Jurkat, Clone E6-1 (cell line): ENCODE data around the gene TMCO4.
"Not testable (repeated sequence)": the region's sequence is repeated elsewhere in the genome, so short reads cannot be mapped to it uniquely, and the experiment has no call there.

Source experiments
- DNase-seq: peaks from one replicate; pipeline ENCODE4 v3.0.0-alpha.2; 2011; ENCODE audit warnings: low read depth, low spot score
- H3K4me3 ChIP-seq: 2 replicates; pipeline ENCODE4 v1.5.1; 2011; ENCODE audit warnings: mild to moderate bottlenecking, low read length, control low read depth, moderate library complexity

The TMCO4 gene

DNA sequence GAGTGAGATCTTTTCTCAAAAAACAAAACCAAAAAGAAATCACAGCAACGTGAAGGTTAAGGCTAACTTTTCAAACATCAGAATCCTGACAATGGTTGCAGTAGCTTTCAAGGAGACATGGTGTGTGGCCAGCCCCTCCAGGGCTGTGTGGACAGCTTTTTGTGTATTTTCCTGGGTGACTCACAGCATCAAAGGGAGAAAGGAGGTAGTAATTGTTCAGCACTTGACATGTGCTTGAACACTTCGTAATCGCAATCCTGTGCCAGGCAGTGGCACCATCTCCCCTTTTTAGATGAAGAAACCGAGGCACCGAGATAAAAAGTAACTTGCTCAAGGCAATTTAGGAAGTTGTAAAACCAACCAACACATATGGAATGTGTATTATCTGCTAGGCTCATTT, 145.3 kb downstream of the TMCO4 start:
- H3K4me3 ChIP-seq, result no peak overlapping the region
- no peak for DNase-seq

DNA sequence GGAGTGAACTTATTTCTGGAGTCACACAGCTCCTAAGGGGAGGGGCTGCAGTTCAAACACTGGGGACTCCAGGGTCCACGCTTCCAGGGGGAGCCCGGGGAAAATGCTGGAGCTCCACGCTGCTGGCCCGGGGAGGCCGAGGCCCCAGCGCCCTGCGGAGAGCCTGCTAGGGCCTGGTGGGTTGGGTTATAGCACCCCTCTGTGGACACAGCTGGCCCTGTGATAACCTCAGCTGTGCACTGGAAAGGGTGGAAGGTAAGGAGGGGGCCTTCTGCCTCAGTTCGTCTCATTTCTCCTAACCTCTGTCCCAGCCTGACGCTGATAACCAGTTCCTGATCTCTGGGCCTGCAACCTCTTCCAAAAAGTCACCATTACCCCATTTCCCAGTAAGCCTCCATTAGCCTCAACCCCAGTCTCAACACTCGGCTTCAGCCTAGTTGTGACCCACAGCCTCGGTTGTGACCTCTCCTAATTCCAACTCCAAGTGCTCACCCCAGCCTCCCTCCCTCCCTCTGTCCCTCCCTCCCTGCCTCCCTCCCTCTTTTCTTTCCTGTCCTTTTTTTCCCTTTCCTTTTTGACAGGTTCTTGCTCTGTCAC, 148.5 kb downstream of the TMCO4 start:
- H3K4me3 ChIP-seq, result no peak overlapping the region
- peak; percentile 26 for DNase-seq

DNA sequence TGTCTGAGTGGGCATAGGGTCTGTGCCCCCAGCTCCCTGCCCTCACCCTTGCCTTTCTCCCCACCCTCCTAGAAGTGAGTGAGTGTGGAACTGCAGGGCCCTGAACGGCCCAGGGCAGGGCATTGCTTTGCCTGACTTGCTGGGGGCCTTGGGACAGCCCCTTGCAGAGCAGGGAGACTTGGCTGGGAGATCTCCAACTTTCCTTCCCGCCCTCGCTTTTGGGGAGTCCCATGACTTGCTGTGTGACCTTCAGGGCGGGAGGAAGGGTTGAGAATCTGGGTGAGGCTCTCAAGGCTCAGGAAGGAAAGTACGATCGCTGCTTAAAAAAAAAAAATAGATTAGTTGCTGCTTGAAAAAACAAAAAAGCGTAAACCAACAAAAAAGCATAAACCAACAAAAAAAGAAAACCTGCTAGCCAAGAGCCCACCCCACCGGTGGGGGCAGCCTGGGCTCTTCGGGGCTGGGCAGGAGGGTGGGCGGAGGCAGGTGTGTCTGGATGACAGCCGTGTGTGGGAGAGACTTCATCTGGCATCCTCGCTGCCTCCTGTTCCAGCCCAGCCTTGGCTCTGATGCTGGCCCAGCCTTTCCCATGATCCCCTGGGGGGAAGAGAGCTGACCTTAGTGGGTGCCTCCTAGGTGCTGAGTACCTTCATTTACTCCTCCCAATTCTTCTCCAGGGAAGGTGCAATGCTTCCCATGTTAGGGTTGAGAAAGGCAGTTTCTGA, 149.1 kb downstream of the TMCO4 start:
- DNase-seq, result no peak
- no peak overlapping the region for H3K4me3 ChIP-seq

DNA sequence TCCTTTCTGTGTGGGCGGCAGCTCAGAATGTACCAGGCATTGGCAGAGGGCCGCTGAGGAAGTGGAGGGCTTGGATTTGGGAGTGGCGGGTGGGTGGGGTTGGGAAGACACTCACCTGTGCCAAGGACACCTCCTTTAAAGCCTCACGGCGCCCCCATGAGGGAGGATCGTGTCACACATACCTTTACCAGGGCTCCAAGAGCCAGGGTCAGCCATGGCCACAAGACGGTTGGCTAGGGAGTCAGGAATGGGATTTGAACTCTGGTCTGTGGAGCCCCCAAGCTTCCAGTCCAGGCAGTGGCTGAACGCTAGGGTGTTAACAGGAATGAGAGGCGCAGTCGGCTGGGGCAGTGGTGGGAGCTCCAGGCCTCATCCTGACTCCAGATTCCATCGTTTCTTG, 151.0 kb downstream of the TMCO4 start:
- no peak for DNase-seq
- H3K4me3 ChIP-seq, result no peak overlapping the region

DNA sequence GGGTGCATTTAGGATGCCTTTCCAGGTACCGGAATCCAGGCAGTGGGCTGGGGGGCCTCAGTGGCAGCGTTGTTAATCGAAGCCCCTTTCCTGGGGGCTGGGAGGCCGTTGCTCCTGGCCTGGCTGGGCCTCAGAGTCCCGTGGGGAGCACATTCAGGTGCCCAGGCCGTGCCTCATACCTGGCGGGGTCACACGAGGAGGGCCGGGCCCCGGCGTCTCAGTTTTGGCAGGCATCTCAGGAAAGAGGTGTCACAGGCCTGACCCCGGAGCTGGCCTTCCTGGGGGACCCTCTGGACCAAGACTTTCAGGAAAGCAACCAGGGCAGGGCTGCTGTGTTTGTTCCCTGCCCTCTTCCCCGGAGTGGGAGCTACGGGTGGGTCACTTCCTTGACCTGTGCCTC, 151.5 kb downstream of the TMCO4 start:
- H3K4me3 ChIP-seq, result no peak overlapping the region

DNA sequence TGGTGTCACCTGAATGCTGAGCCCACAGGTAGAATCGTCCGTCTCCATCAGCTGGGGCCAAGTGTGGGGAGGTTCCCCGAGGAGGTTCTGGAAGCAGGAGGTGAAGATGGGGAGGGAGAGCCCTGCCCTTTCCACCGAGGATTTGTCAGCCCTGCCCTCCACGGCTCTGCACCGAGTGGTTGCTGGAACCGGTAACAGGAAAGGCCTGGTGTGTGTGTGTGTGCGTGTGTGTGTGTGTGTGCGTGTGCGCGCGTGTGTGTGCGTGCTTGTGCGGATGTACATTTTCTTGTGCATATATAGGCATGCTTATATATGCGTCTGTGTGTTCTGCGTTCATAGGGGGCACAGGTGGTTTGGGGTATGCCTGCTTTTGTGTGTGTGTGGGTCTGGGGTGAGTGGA, 152.1 kb downstream of the TMCO4 start:
- no peak for DNase-seq
- no peak overlapping the region for H3K4me3 ChIP-seq

More for the DNA sequence above, 151.5 kb downstream of the TMCO4 start:
- DNase-seq, result no peak

DNA sequence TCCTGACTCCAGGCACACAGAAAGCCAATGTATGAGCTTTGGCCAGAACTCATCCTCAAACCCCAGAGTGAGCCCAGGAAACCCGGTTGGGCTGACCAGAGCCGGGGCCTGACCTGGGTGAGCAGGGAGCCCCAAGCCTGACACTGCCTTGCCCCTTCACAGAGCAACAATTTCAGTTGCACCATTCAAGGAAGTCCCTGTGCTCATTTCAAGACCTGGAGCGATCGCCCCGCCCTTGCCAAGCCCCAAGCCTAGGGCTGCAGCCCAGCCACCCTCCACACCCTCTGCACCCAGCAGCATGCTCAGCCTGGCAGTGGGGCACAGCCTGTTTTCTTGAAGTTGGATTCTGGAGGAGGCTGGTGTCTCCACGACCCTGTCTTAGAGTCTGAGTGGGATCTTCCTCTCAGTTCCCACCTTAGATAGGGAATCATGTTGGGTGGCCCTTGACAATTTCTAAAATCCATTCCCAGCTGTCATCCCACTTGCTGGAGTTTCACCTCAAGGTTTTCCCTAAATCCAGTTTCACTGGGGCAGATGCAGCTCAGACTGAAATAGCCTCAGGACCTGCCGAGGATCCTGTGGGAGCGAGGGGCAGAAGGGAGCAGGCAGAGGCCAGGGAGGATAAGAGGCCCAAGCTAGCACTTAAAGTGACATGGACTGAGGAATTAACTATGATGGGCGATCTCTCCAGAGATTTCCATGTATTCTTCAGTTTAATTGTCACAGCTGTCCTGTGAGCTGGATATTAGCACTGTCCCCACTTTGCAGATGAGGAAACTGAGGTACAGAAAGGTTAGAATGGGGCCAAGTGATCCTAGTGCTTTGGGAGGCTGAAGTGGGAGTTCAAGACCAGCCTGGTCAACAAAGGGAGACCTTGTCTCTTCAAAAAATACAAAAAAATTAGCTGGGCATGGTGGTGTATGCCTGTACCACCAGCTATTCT, 153.1 kb downstream of the TMCO4 start:
- no peak for DNase-seq
- H3K4me3 ChIP-seq, result no peak overlapping the region

DNA sequence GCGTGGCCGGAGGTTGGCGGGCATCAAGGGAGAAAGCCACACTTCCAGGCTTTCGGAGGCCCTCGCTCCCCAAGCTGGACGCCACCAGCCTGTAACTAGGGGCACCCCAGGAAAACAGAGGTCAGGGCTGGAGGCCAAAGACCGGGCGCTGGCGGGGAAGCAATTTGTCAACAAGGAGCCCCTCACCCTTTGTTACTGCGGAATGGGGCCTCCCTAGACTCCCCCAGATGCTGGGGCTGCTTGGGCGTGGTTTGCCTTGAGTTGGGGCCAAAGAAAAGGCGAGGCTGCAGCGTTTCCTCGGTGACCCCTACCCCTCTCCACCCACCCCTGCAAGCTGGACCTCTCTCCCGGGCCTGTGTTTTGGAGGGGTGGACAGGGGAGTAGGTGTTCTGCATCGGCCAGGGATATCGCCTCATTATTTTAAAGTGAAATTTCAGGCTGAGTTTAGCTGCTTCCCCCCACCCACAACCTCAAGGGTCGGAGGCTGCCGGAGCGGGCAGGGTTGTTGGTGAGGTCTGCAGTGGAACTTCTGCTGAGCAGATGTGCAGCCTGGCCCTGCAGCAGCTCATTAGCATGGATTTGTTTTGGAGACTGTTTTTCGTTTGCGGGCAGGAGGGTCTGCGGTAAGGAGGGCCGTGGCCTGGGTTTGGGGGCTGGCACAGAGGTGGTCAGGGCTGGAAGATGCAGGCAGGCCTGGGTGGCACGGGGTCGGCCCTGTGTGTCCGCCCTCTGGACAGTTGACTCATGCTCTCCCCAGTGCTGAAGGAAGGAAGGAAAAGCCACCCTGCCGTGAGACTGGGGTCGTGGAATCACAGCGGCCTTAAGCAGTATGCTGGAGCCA, 154.1 kb downstream of the TMCO4 start:
- DNase-seq, result no peak
- H3K4me3 ChIP-seq, result no peak overlapping the region

DNA sequence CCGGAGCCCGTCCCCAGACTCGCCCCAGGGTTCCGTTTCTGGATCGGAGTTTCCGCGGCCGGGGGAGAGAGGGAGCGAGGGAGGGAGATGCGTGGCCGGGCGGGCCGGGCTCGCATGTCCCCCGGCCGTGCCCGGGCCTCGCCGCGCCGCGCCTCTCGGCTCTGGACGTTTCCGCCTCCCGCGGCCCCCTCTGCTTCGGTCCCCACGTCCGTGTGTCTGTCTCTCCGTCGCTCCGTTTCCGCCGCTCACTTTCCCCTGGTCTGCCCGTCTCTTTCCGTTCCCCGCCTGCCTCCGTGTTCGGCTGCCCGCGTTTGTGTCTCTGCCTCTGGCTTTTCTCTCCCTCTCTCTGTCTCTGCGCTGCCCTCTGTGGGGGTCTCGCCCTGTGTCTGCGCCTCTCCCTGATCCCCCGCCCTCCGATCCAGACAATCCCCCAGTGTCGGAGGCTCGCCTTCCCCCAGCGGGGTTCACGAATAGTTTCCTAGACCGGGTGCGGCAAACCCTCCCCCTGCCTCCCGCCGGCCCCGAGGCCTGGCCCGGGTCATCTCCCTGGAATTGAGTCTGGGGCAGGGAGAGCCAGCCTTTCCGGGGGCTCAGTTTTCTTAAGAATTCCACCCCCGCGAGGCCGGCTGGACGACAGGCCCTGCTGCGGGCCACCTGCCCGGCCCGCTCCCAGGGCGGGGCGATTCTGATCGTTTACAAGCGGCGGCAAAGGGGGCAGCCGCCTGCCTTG, 154.9 kb downstream of the TMCO4 start:
- H3K4me3 ChIP-seq, result peak overlapping the region; percentile 47
- DNase-seq, result no peak

DNA sequence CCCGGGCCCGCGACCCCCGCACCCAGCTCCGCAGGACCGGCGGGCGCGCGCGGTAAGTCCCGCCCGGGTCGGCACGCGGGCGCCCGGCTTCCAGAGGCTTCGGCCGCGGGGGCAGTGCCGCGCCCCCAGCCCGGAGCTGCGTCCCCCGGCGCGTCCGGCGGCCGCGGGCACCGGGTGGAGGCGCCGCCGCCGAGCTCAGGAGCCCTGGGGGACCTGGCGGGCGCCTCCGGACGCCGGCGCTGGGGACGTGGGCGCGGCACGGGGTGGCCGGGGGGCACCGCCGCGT, 155.4 kb downstream of the TMCO4 start:
- no peak for DNase-seq
- H3K4me3 ChIP-seq, result peak overlapping the region; percentile 47

DNA sequence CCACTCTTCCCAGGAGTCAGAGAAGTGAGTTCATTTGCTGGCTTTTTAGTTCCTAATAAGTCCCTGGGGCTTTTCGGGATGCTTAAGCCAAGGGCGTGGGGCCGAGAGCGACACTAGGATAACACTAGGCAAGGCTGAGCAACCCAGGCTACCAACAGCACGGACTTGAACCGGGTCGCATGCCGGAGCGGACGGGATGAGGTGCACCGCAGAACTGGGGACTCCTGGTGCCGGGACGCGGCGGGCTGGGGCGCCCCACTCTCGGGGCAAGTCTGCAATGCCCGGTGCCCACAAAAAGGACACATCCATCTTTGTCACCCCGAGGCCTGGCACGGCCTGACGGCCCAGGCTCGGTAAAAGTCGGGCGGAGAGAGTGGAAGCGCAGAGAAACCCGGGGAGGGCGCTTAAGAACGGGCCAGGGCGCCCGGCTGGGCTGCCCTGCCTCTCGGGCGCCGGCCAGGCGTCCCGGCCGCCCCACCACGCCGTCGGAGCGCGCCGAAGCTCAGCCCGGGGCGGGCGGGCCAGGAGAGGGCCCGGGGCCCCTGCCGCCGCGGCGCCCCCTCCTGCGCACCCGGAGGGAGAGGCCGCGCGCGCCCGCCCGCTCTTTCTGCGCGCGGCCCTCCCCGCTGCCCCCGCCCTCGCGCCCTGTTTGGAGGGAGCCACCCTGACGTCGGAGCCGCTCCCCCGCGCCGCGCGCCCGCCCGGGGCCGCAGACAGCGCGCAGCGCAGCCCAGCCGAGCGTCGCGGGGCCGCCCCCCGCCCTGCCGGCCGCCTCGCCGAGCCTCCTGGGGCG, 155.9 kb downstream of the TMCO4 start, which contains the start of gene NBL1:
TSS of gene NBL1 (plus strand) at position 710 of the 793 bp plus-strand sequence. CDS start 10,720 bp downstream, outside the sequence.
- DNase-seq, result no peak
- peak within 1 kb of the TSS; percentile 47 for H3K4me3 ChIP-seq

DNA sequence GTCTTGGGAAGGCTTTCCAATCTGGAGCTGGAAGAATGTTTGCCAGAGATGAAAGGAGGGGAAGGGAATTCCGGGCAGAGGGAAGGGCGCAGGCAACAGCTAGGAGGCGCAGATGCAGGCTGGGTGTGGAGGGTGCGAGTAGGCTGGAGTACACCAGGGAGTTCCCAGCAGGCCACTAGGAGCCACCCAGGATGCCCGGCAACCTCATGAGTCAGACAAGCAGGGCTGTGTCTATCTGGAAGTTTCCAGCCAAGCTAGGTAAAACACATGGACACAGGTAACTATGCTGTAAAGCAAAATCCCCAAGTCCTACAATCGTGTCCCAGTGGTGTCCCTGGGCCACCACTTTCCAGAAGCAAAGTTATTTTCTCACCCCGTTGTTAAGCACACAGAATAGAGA, 156.6 kb downstream of the TMCO4 start:
- no peak overlapping the region for H3K4me3 ChIP-seq
- DNase-seq, result no peak

DNA sequence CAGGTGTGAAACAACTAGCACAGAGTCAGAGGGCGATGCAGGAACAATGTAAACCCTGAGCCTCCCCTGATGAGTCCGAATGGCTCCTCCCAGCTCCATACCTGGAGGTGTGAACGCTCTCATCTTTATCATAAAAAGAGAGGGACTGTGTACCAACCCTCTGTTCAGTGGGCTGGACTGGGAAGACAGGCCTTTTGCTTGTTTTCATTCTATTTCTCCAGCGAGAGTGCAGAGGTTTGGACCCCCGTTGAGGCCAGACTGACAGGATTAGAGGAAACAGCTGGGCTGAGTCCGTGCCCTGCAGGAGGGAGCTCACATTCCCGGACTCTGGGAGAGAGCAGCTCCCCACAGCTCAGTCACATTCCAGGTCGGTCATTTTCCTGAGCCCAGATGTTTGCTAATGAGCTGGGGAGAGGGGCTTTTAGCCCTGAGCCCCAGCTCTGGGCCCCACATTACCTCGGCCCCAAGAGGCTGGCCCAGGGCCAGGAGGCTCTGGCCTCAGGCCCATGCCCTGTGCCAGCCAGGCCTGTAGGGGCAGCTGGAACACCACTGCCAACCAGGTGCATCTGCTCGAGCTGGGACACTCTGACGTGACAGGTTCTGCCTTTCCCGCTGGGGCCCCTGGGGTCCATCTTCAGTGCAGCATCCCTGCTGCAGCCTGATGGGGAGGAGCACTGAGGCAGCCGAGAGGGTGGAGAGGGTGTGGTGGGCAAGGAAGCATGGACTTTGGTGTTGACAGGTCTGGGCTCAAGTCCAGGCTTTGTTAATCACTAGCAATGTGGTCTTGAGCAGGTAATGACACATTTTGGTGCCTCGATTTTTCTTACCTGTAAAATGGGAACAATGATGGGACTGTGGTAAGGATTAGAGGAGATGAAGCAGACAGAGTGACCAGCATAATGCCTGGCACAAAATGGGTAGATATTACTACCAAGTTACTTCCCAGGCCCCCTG, 159.1 kb downstream of the TMCO4 start:
- DNase-seq, result no peak

DNA sequence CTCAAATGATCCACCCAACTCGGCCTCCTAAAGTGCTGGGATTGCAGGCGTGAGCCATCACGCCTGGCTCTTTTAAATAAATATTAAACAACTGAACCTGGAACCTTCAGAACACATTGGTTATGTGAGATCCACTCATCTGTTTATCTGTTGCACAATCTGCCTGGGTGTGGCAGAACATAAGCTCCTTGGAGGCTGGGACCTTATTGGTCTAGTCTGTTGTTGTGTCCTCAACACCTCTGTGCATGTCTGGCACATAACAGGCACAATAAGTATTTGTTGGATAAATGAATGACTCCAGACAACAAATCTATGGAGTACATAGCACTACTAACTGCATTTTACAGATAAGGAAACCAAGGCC, 159.7 kb downstream of the TMCO4 start:
- no peak for DNase-seq
- H3K4me3 ChIP-seq, result no peak overlapping the region

More for the DNA sequence above, 159.1 kb downstream of the TMCO4 start:
- H3K4me3 ChIP-seq, result no peak overlapping the region

DNA sequence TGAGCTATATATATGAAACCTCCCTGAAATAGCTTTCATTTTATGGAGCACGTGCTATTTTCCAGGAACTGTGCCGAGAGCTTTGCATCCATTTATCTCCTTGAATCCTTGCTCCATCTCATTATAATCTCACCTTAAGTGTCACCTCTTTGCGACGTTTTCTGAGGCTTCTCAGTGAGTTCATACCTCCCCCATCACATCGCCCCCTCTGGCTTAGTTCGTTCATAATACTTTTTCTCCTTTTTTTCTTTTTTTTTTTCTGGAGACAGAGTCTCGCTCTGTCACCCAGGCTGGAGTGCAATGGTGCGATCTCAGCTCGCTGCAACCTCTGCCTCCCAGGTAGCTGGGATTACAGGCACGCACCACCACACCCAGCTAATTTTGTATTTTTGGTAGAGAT, 160.5 kb downstream of the TMCO4 start:
- not testable (repeated sequence) for DNase-seq, H3K4me3 ChIP-seq

DNA sequence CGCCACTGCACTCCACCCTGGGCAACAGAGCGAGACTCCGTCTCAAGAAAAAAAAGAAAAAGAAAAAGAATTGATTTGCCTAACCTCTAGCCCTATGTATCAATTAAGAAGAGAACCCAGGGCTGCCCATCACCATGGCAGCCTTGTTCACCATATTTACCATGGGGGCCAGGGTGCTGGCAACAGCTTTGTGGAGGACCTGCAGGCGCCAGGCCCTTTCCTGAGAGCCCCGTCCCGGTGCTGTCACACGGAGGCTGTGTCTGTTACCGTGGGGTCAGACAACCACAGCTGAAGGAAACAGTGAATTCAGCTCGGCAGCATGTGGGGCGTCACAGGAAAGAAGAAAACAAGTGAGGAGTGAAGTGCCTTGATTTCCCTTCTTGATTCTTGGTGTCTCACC, 162.1 kb downstream of the TMCO4 start:
- DNase-seq, result no peak
- no peak overlapping the region for H3K4me3 ChIP-seq

DNA sequence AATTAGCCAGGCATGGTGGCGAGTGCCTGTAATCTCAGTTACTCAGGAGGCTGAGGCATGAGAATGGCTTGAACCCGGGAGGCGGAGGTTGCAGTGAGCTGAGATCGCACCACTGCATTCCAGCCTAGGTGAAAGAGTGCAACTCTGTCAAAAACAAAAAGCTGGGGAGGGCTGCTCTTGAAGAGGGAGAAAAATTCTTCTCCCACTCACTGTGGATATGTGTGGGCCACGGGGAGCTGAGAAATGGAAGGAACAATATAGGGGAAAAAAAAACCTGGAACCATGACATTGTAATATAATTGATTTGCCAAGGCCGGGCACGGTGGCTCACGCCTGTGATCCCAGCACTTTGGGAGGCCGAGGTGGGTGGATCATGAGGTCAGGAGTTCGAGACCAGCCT, 163.0 kb downstream of the TMCO4 start:
- H3K4me3 ChIP-seq, DNase-seq: not testable (repeated sequence)
